Endothelial cell of umbilical vein (primary cell): ENCODE data around the gene MAFB.

Source experiments
- CTCF ChIP-seq, 2 donors: IDR thresholded peaks; 1 replicate in 1 of 2; 2 replicates in 1 of 2; pipeline ENCODE4 v1.5.1; 2011; ENCODE audit warnings: low read length in 2 of 2, mild to moderate bottlenecking in 2 of 2, moderate library complexity in 2 of 2, control low read depth in 1 of 2, inconsistent platforms in 1 of 2, low read depth in 1 of 2; ENCODE audit not compliant: insufficient read depth in 1 of 2; ENCODE audit errors: extremely low read depth in 1 of 2
- EZH2 ChIP-seq: IDR thresholded peaks from 2 replicates; pipeline ENCODE4 v1.6.1; 2012; ENCODE audit warnings: borderline replicate concordance, low read depth, mild to moderate bottlenecking, moderate library complexity, low read length, inconsistent platforms; ENCODE audit not compliant: severe bottlenecking
- MAX ChIP-seq: IDR thresholded peaks from 2 replicates; pipeline ENCODE4 v1.6.1; 2011; ENCODE audit not compliant: insufficient read depth, insufficient read length
- POLR2AphosphoS5 ChIP-seq: IDR thresholded peaks from 2 replicates; pipeline ENCODE4 v1.6.1; 2012; ENCODE audit warnings: low read depth, mild to moderate bottlenecking, control low read depth, low read length, moderate library complexity; ENCODE audit not compliant: insufficient read depth

- TF ChIP-seq CTCF (IDR thresholded peaks at IDR 0.05; ENCODE audit: extremely low read depth in 1 of 2, insufficient read depth in 1 of 2, low read depth in 1 of 2, low read length in 2 of 2) = no peak
- TF ChIP-seq EZH2 = no peak
- TF ChIP-seq POLR2AphosphoS5 = no peak
- no peak for TF ChIP-seq MAX
These were observed 40.6 kb downstream of the MAFB start for GRCh38 chr20:40648210-40649072.
